Measurements from ENCODE around the gene KCTD3. TPM values are rescaled to one million over a fixed set of nuclear protein-coding genes. Genes with fewer than 3 reads are reported as not detected.
A peak's percentile ranks its signal among the peaks of the same experiment; 100 is the strongest.

Gene KCTD3
- total and polyA plus RNA-seq, 2 of the 13 experiments (the other 11 are each of a cell fraction or from before 2014, with no cell fraction given), result 49.8 to 68.1 TPM

- no peak for TF ChIP-seq ZNF318 (CRISPR knock-in tag; IDR thresholded peaks at IDR 0.05)
- TF ChIP-seq ZNF496 (CRISPR knock-in tag; IDR thresholded peaks at IDR 0.05; ENCODE audit: insufficient replicate concordance), result no peak
- TF ChIP-seq U2AF1 (optimal IDR thresholded peaks at IDR 0.05; ENCODE audit: low read depth, low read length), result no peak
- TF ChIP-seq TEAD3 (CRISPR knock-in tag; optimal IDR thresholded peaks at IDR 0.05; ENCODE audit: borderline replicate concordance), result no peak
- TF ChIP-seq USF2 (IDR thresholded peaks at IDR 0.05; ENCODE audit: low read depth, low read length), result no peak
- TF ChIP-seq USF2 (CRISPR knock-in tag; IDR thresholded peaks at IDR 0.05; ENCODE audit: borderline replicate concordance), result no peak
- no peak for TF ChIP-seq EZH2 (conservative IDR thresholded peaks at IDR 0.05; ENCODE audit: low read depth, low read length)
- TF ChIP-seq THAP11 (CRISPR knock-in tag; IDR thresholded peaks at IDR 0.05), result 0 out of 2 replicates have a peak, but pooled peaks have one; percentile 11
- TF ChIP-seq ZNF674 (CRISPR knock-in tag; IDR thresholded peaks at IDR 0.05; ENCODE audit: low read depth), result no peak
- no peak for TF ChIP-seq CHD4 (IDR thresholded peaks at IDR 0.05; ENCODE audit: borderline replicate concordance, low read length)
- no peak for TF ChIP-seq ZNF878 (CRISPR knock-in tag; IDR thresholded peaks at IDR 0.05)
- TF ChIP-seq NR2F1 (CRISPR knock-in tag; IDR thresholded peaks at IDR 0.05), result no peak
- no peak for TF ChIP-seq ZNF713 (CRISPR knock-in tag; IDR thresholded peaks at IDR 0.05)
- no peak for TF ChIP-seq TFDP1 (CRISPR knock-in tag; IDR thresholded peaks at IDR 0.05; ENCODE audit: borderline replicate concordance)
- TF ChIP-seq RBM39 (IDR thresholded peaks at IDR 0.05; ENCODE audit: low read depth, low read length, poor library complexity, severe bottlenecking), result no peak
- no peak for TF ChIP-seq IRF2 (CRISPR knock-in tag; IDR thresholded peaks at IDR 0.05)
- TF ChIP-seq CBX1 (IDR thresholded peaks at IDR 0.05; ENCODE audit: low read depth), result no peak
These were observed 9.0 kb upstream of the KCTD3 start (continued) for GRCh38 chr1:215557992-215558626.

Data from HepG2 (cell line).